GM21619 (cell line): ENCODE data around the gene ESR2.

Experiments used
- ATAC-seq: cut with Tn5 transposase; IDR thresholded peaks from one replicate; pipeline ENCODE4 v1.9.1; 2021; ENCODE audit not compliant: unreplicated experiment

Gene ESR2

GRCh38 chr14:64092940-64093339 is 201.2 kb downstream of the ESR2 start:
- ATAC-seq, result no peak

- no peak for ATAC-seq
Measured at GRCh38 chr14:64092338-64092737, 201.8 kb downstream of the ESR2 start.

GRCh38 chr14:64091217-64091616 is 203.0 kb downstream of the ESR2 start:
- no peak for ATAC-seq

- no peak for ATAC-seq
Measured at GRCh38 chr14:64089920-64090319, 204.3 kb downstream of the ESR2 start.

- ATAC-seq, result no peak
Measured at GRCh38 chr14:64088647-64088964, 205.6 kb downstream of the ESR2 start.

GRCh38 chr14:64082837-64083236 is 211.3 kb downstream of the ESR2 start:
- ATAC-seq, result no peak

GRCh38 chr14:64081174-64081746 is 212.9 kb downstream of the ESR2 start:
- no peak for ATAC-seq

GRCh38 chr14:64080452-64080851 is 213.7 kb downstream of the ESR2 start:
- ATAC-seq, result no peak

GRCh38 chr14:64075613-64076005 is 218.6 kb downstream of the ESR2 start:
- ATAC-seq, result no peak

- ATAC-seq, result no peak
Measured at GRCh38 chr14:64074961-64075612, 219.1 kb downstream of the ESR2 start.

- ATAC-seq, result no peak
Measured at GRCh38 chr14:64069634-64070359, 224.4 kb downstream of the ESR2 start.

- no peak for ATAC-seq
Measured at GRCh38 chr14:64064447-64064846, 229.7 kb downstream of the ESR2 start.

- no peak for ATAC-seq
Measured at GRCh38 chr14:64062381-64063115, 231.6 kb downstream of the ESR2 start.

- ATAC-seq, result no peak
Measured at GRCh38 chr14:64061706-64062105, 232.5 kb downstream of the ESR2 start.

GRCh38 chr14:64061115-64061514 is 233.1 kb downstream of the ESR2 start:
- ATAC-seq, result no peak

GRCh38 chr14:64060648-64061096 is 233.5 kb downstream of the ESR2 start:
- ATAC-seq, result no peak

GRCh38 chr14:64060199-64060545 is 234.0 kb downstream of the ESR2 start:
- ATAC-seq, result no peak

- ATAC-seq, result no peak
Measured at GRCh38 chr14:64059454-64060198, 234.5 kb downstream of the ESR2 start.

GRCh38 chr14:64053694-64054669 is 240.2 kb downstream of the ESR2 start:
- no peak for ATAC-seq
